ENCODE results near the gene CRIP3. TPM values are rescaled to one million over a fixed set of nuclear protein-coding genes. Genes with fewer than 3 reads are reported as not detected.

Gene CRIP3
- total RNA-seq, 5 donors from 2014 or later (not counting 1 experiment from before 2014, with no cell fraction given): 1.3 to 4.2 (median 2.8) TPM

- Mint-ChIP-seq H3K4me3 (no peak overlapping the region), H3K27me3 (peaks cover 3 to 8% of the 10 kb centered on the region in 2 donors), H3K27ac (no peak overlapping the region), H3K36me3 (no peaks in the 10 kb centered on the region), H3K9me3 (no peaks in the 10 kb centered on the region), H3K4me1 (no peaks in the 10 kb centered on the region)
- no peak overlapping the region for H3K4me3 ChIP-seq (ENCODE audit: control insufficient read depth in 1 of 2, extremely low read depth in 1 of 2, low read length in 1 of 2)
- no peak for ATAC-seq (replicated peaks in 1 of 4)
- no peak for DNase-seq
- 77% methylated on average over 3 of the region's 3 CpGs for WGBS (ENCODE audit: insufficient coverage)
- peaks cover 0 to 24% of the 10 kb centered on the region in 2 experiments for H3K27me3 ChIP-seq (replicated peaks in 1 of 2; ENCODE audit: control insufficient read depth in 2 of 2, extremely low read depth in 1 of 2, insufficient read depth in 2 of 2, low read length in 1 of 2)
- ChIA-PET CTCF (no interaction called here), POLR2A (no interaction called here)
- no peak overlapping the region for H3K27ac ChIP-seq (ENCODE audit: low read length)
- H3K36me3 ChIP-seq (ENCODE audit: control insufficient read depth in 2 of 2, extremely low read depth in 1 of 2, insufficient read depth in 1 of 2, low read length in 1 of 2): no peaks in the 10 kb centered on the region
- H3K4me1 ChIP-seq (ENCODE audit: control insufficient read depth in 1 of 2, extremely low read depth in 1 of 2, insufficient read depth in 2 of 2, low read length in 2 of 2): no peaks in the 10 kb centered on the region
- no peaks in the 10 kb centered on the region for H3K9me3 ChIP-seq
These were observed 14.1 kb downstream of the CRIP3 start for GRCh38 chr6:43294536-43294935.

GRCh38 chr6:43293698-43294097, 14.9 kb downstream of the CRIP3 start:
- Mint-ChIP-seq H3K4me1 (no peaks in the 10 kb centered on the region), H3K36me3 (no peaks in the 10 kb centered on the region), H3K27ac (no peak overlapping the region), H3K27me3 (peaks cover under 1 to 6% of the 10 kb centered on the region in 2 donors), H3K9me3 (no peaks in the 10 kb centered on the region), H3K4me3 (no peak overlapping the region)
- Histone ChIP-seq H3K27me3 (replicated peaks in 1 of 2; ENCODE audit: control insufficient read depth in 2 of 2, extremely low read depth in 1 of 2, insufficient read depth in 2 of 2, low read length in 1 of 2) (peaks cover 0 to 19% of the 10 kb centered on the region in 2 experiments), H3K4me3 (ENCODE audit: control insufficient read depth in 1 of 2, extremely low read depth in 1 of 2, low read length in 1 of 2) (no peak overlapping the region), H3K36me3 (ENCODE audit: control insufficient read depth in 2 of 2, extremely low read depth in 1 of 2, insufficient read depth in 1 of 2, low read length in 1 of 2) (no peaks in the 10 kb centered on the region), H3K4me1 (ENCODE audit: control insufficient read depth in 1 of 2, extremely low read depth in 1 of 2, insufficient read depth in 2 of 2, low read length in 2 of 2) (no peaks in the 10 kb centered on the region), H3K27ac (ENCODE audit: low read length) (no peak overlapping the region), H3K9me3 (no peaks in the 10 kb centered on the region)
- WGBS (ENCODE audit: insufficient coverage): 90% methylated on average over 3 of the region's 3 CpGs
- CTCF ChIA-PET: no interaction called here
- DNase-seq (no peak), ATAC-seq (replicated peaks in 1 of 4) (no peak)
- POLR2A ChIA-PET: no interaction called here

GRCh38 chr6:43292763-43293318, 15.8 kb downstream of the CRIP3 start:
- Histone ChIP-seq H3K27me3 (replicated peaks in 1 of 2; ENCODE audit: control insufficient read depth in 2 of 2, extremely low read depth in 1 of 2, insufficient read depth in 2 of 2, low read length in 1 of 2) (peaks cover 0 to 15% of the 10 kb centered on the region in 2 experiments), H3K4me1 (ENCODE audit: control insufficient read depth in 1 of 2, extremely low read depth in 1 of 2, insufficient read depth in 2 of 2, low read length in 2 of 2) (no peaks in the 10 kb centered on the region), H3K4me3 (ENCODE audit: control insufficient read depth in 1 of 2, extremely low read depth in 1 of 2, low read length in 1 of 2) (no peak overlapping the region), H3K36me3 (ENCODE audit: control insufficient read depth in 2 of 2, extremely low read depth in 1 of 2, insufficient read depth in 1 of 2, low read length in 1 of 2) (no peaks in the 10 kb centered on the region), H3K27ac (ENCODE audit: low read length) (no peak overlapping the region), H3K9me3 (no peaks in the 10 kb centered on the region)
- Mint-ChIP-seq H3K4me3 (no peak overlapping the region), H3K36me3 (no peaks in the 10 kb centered on the region), H3K27me3 (peaks cover 0 to 4% of the 10 kb centered on the region in 2 donors), H3K4me1 (no peaks in the 10 kb centered on the region), H3K27ac (no peak overlapping the region), H3K9me3 (no peaks in the 10 kb centered on the region)
- ATAC-seq (replicated peaks in 1 of 4): no peak
- DNase-seq: no peak
- ChIA-PET POLR2A (interaction anchor here in 1 of 2 donors (0.7 kb wide), 1 partner anchor 672 kb away, joined by 3 read pairs; no protein-coding TSS in a partner anchor), CTCF (interaction anchor here in 1 of 2 donors (0.6 kb wide), 1 partner anchor 65 kb away, joined by 3 read pairs; no protein-coding TSS in a partner anchor)
- WGBS (ENCODE audit: insufficient coverage): 90% methylated on average over 2 of the region's 5 CpGs

GRCh38 chr6:43292341-43292740, 16.3 kb downstream of the CRIP3 start:
- no peaks in the 10 kb centered on the region for H3K4me1 Mint-ChIP-seq
- Histone ChIP-seq H3K4me3 (ENCODE audit: control insufficient read depth in 1 of 2, extremely low read depth in 1 of 2, low read length in 1 of 2) (no peak overlapping the region), H3K27me3 (replicated peaks in 1 of 2; ENCODE audit: control insufficient read depth in 2 of 2, extremely low read depth in 1 of 2, insufficient read depth in 2 of 2, low read length in 1 of 2) (peaks cover 0 to 11% of the 10 kb centered on the region in 2 experiments), H3K36me3 (ENCODE audit: control insufficient read depth in 2 of 2, extremely low read depth in 1 of 2, insufficient read depth in 1 of 2, low read length in 1 of 2) (no peaks in the 10 kb centered on the region), H3K4me1 (ENCODE audit: control insufficient read depth in 1 of 2, extremely low read depth in 1 of 2, insufficient read depth in 2 of 2, low read length in 2 of 2) (no peaks in the 10 kb centered on the region), H3K9me3 (no peaks in the 10 kb centered on the region), H3K27ac (ENCODE audit: low read length) (no peak overlapping the region)
- ChIA-PET POLR2A (interaction anchor here in 1 of 2 donors (0.7 kb wide), 1 partner anchor 671 kb away, joined by 3 read pairs; no protein-coding TSS in a partner anchor), CTCF (interaction anchor here (0.6 to 0.7 kb wide), 2 partner anchors 65 to 1417 kb away, joined by 3 to 4 read pairs; no protein-coding TSS in a partner anchor)
- H3K4me3 Mint-ChIP-seq: no peak overlapping the region
- peaks cover 0 to 4% of the 10 kb centered on the region in 2 donors for H3K27me3 Mint-ChIP-seq
- ATAC-seq (replicated peaks in 1 of 4) (no peak), DNase-seq (no peak)
- no peaks in the 10 kb centered on the region for H3K9me3 Mint-ChIP-seq
- 100% methylated on average over 2 of the region's 6 CpGs for WGBS (ENCODE audit: insufficient coverage)
- no peak overlapping the region for H3K27ac Mint-ChIP-seq
- no peaks in the 10 kb centered on the region for H3K36me3 Mint-ChIP-seq

- ChIA-PET POLR2A (no interaction called here), CTCF (interaction anchor here in 1 of 2 donors (0.7 kb wide), 1 partner anchor 1416 kb away, joined by 4 read pairs; no protein-coding TSS in a partner anchor)
- no peak overlapping the region for H3K27ac Mint-ChIP-seq
- no peaks in the 10 kb centered on the region for H3K36me3 Mint-ChIP-seq
- H3K4me1 Mint-ChIP-seq: no peaks in the 10 kb centered on the region
- DNase-seq (no peak), ATAC-seq (replicated peaks in 1 of 4) (no peak)
- H3K4me3 Mint-ChIP-seq: no peak overlapping the region
- WGBS (ENCODE audit: insufficient coverage): no CpG with 5 or more reads among the region's 2 CpGs
- Histone ChIP-seq H3K27me3 (replicated peaks in 1 of 2; ENCODE audit: control insufficient read depth in 2 of 2, extremely low read depth in 1 of 2, insufficient read depth in 2 of 2, low read length in 1 of 2) (peaks cover 0 to 10% of the 10 kb centered on the region in 2 experiments), H3K27ac (ENCODE audit: low read length) (no peak overlapping the region), H3K36me3 (ENCODE audit: control insufficient read depth in 2 of 2, extremely low read depth in 1 of 2, insufficient read depth in 1 of 2, low read length in 1 of 2) (no peaks in the 10 kb centered on the region), H3K9me3 (no peaks in the 10 kb centered on the region), H3K4me1 (ENCODE audit: control insufficient read depth in 1 of 2, extremely low read depth in 1 of 2, insufficient read depth in 2 of 2, low read length in 2 of 2) (no peaks in the 10 kb centered on the region), H3K4me3 (ENCODE audit: control insufficient read depth in 1 of 2, extremely low read depth in 1 of 2, low read length in 1 of 2) (no peak overlapping the region)
- peaks cover 4 to 8% of the 10 kb centered on the region in 2 donors for H3K27me3 Mint-ChIP-seq
- H3K9me3 Mint-ChIP-seq: no peaks in the 10 kb centered on the region
These were observed 16.9 kb downstream of the CRIP3 start for GRCh38 chr6:43291708-43292107.

GRCh38 chr6:43290905-43291355, 17.7 kb downstream of the CRIP3 start:
- DNase-seq: no peak
- POLR2A ChIA-PET: no interaction called here
- CTCF ChIA-PET: no interaction called here
- H3K9me3 ChIP-seq: no peaks in the 10 kb centered on the region
- peaks cover 8 to 11% of the 10 kb centered on the region in 2 donors for H3K27me3 Mint-ChIP-seq
- no peaks in the 10 kb centered on the region for H3K36me3 ChIP-seq (ENCODE audit: control insufficient read depth in 2 of 2, extremely low read depth in 1 of 2, insufficient read depth in 1 of 2, low read length in 1 of 2)
- H3K36me3 Mint-ChIP-seq: no peaks in the 10 kb centered on the region
- H3K4me1 ChIP-seq (ENCODE audit: control insufficient read depth in 1 of 2, extremely low read depth in 1 of 2, insufficient read depth in 2 of 2, low read length in 2 of 2): no peaks in the 10 kb centered on the region
- no peaks in the 10 kb centered on the region for H3K9me3 Mint-ChIP-seq
- no peak overlapping the region for H3K27ac ChIP-seq (ENCODE audit: low read length)
- H3K27me3 ChIP-seq (replicated peaks in 1 of 2; ENCODE audit: control insufficient read depth in 2 of 2, extremely low read depth in 1 of 2, insufficient read depth in 2 of 2, low read length in 1 of 2): peaks cover 0 to 17% of the 10 kb centered on the region in 2 experiments
- H3K4me3 Mint-ChIP-seq: no peak overlapping the region
- no peak overlapping the region for H3K4me3 ChIP-seq (ENCODE audit: control insufficient read depth in 1 of 2, extremely low read depth in 1 of 2, low read length in 1 of 2)
- WGBS (ENCODE audit: insufficient coverage): 83% methylated on average over 6 of the region's 6 CpGs
- no peak for ATAC-seq (replicated peaks in 1 of 4)
- H3K4me1 Mint-ChIP-seq: no peaks in the 10 kb centered on the region
- no peak overlapping the region for H3K27ac Mint-ChIP-seq

All from T-cell (primary cell).